Stimulated activated CD8-positive, alpha-beta memory T cell treated with anti-CD3 and anti-CD28 coated beads, Interleukin-12 subunit alpha, Interleukin-12 subunit beta, amount 100 ng/mL, for 24 hours (primary cell): Measurements from ENCODE around the gene DOK6.

Experiments used
- DNase-seq: peaks from one replicate; pipeline ENCODE4 v3.0.0-alpha.2; 2020; ENCODE audit errors: extremely low read depth

DOK6 gene

GRCh38 chr18:69752737-69753380, 352.2 kb downstream of the DOK6 start:
- DNase-seq, result no peak

- no peak for DNase-seq
Observed at GRCh38 chr18:69754108-69754507, 353.4 kb downstream of the DOK6 start.

GRCh38 chr18:69755041-69755440, 354.4 kb downstream of the DOK6 start:
- no peak for DNase-seq

- DNase-seq, result no peak
Observed at GRCh38 chr18:69755856-69756496, 355.3 kb downstream of the DOK6 start.

- DNase-seq, result no peak
Observed at GRCh38 chr18:69757733-69758132, 357.0 kb downstream of the DOK6 start.

GRCh38 chr18:69758458-69758857, 357.8 kb downstream of the DOK6 start:
- DNase-seq, result no peak

GRCh38 chr18:69759046-69759445, 358.4 kb downstream of the DOK6 start:
- no peak for DNase-seq

- DNase-seq, result no peak
Observed at GRCh38 chr18:69763002-69763401, 362.3 kb downstream of the DOK6 start.

- DNase-seq, result no peak
Observed at GRCh38 chr18:69763821-69764220, 363.1 kb downstream of the DOK6 start.

GRCh38 chr18:69770238-69770637, 369.6 kb downstream of the DOK6 start:
- no peak for DNase-seq

GRCh38 chr18:69774831-69775230, 374.1 kb downstream of the DOK6 start:
- no peak for DNase-seq

GRCh38 chr18:69777248-69777647, 376.6 kb downstream of the DOK6 start:
- DNase-seq, result no peak

- no peak for DNase-seq
Observed at GRCh38 chr18:69778680-69779079, 378.0 kb downstream of the DOK6 start.

- DNase-seq, result no peak
Observed at GRCh38 chr18:69780851-69781250, 380.2 kb downstream of the DOK6 start.

- DNase-seq, result no peak
Observed at GRCh38 chr18:69784815-69785214, 384.1 kb downstream of the DOK6 start.

- no peak for DNase-seq
Observed at GRCh38 chr18:69785466-69785865, 384.8 kb downstream of the DOK6 start.

GRCh38 chr18:69786427-69786826, 385.7 kb downstream of the DOK6 start:
- DNase-seq, result no peak

- no peak for DNase-seq
Observed at GRCh38 chr18:69787825-69788547, 387.3 kb downstream of the DOK6 start.

GRCh38 chr18:69789794-69790193, 389.1 kb downstream of the DOK6 start:
- no peak for DNase-seq

GRCh38 chr18:69790649-69791048, 390.0 kb downstream of the DOK6 start:
- DNase-seq, result no peak

- DNase-seq, result no peak
Observed at GRCh38 chr18:69795791-69796190, 395.1 kb downstream of the DOK6 start.

GRCh38 chr18:69804776-69805501, 404.3 kb downstream of the DOK6 start:
- no peak for DNase-seq
